ENCODE measurements around the gene IGHMBP2. TPM values are rescaled to one million over a fixed set of nuclear protein-coding genes. Genes with fewer than 3 reads are reported as not detected.

Gene IGHMBP2
- total RNA-seq, 1 donor from 2014 or later: 28.3 TPM

DNA sequence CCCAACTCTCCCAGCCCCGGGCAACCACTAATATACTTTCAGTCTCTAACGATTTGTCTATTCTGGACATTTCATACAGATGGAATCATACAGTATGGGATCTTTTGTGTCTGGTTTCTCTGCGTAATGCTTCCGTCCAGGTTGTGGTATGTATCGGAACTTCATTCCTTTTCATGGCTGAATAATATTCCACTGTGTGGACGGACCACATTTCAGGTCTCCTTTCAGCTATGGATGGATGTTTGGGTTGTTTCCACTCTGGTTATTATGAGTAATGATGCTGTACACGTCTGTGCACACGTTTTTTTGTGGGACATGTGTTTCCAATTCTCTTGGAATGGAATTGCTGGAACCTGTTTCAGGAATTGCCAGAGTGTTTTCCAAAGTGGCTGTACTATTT, 44.6 kb upstream of the IGHMBP2 start:
- H3K4me1 Mint-ChIP-seq: peaks cover 17% of the 10 kb centered on the region
- H3K4me3 Mint-ChIP-seq: no peak overlapping the region
- peaks cover 7% of the 10 kb centered on the region for H3K27me3 Mint-ChIP-seq (ENCODE audit: low read depth)
- no peak overlapping the region for H3K27ac Mint-ChIP-seq
- no peak for DNase-seq (ENCODE audit: low spot score in 2 of 2, unreplicated experiment in 2 of 2)
- TF ChIP-seq, protein P1, sequence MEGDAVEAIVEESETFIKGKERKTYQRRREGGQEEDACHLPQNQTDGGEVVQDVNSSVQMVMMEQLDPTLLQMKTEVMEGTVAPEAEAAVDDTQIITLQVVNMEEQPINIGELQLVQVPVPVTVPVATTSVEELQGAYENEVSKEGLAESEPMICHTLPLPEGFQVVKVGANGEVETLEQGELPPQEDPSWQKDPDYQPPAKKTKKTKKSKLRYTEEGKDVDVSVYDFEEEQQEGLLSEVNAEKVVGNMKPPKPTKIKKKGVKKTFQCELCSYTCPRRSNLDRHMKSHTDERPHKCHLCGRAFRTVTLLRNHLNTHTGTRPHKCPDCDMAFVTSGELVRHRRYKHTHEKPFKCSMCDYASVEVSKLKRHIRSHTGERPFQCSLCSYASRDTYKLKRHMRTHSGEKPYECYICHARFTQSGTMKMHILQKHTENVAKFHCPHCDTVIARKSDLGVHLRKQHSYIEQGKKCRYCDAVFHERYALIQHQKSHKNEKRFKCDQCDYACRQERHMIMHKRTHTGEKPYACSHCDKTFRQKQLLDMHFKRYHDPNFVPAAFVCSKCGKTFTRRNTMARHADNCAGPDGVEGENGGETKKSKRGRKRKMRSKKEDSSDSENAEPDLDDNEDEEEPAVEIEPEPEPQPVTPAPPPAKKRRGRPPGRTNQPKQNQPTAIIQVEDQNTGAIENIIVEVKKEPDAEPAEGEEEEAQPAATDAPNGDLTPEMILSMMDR (IDR thresholded peaks at IDR 0.05; ENCODE audit: unreplicated experiment): no peak
- peaks cover 11% of the 10 kb centered on the region for H3K9me3 Mint-ChIP-seq
- peaks cover 10% of the 10 kb centered on the region for H3K36me3 Mint-ChIP-seq

DNA sequence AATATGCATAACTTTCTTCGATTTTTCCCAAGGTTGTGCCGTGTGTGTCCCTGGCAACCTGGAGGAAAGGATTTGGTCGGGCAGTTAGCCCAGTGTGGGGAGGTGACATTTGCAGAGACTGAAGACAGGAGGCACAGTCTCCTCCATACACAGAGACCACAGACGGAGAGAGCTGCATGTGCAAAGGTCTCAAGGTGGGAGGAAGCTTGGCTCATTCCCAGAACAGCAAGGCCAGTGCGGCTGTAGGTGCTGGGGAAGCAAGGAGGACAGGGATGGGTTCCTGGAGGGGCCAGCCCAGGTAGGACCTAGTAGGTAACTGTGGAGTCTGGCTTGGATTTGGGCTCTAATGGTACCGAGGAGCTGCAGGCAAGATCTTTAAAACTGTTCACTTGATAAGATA, 41.3 kb upstream of the IGHMBP2 start:
- H3K4me1 Mint-ChIP-seq: peaks cover 3% of the 10 kb centered on the region
- H3K36me3 Mint-ChIP-seq: peaks cover 10% of the 10 kb centered on the region

DNA sequence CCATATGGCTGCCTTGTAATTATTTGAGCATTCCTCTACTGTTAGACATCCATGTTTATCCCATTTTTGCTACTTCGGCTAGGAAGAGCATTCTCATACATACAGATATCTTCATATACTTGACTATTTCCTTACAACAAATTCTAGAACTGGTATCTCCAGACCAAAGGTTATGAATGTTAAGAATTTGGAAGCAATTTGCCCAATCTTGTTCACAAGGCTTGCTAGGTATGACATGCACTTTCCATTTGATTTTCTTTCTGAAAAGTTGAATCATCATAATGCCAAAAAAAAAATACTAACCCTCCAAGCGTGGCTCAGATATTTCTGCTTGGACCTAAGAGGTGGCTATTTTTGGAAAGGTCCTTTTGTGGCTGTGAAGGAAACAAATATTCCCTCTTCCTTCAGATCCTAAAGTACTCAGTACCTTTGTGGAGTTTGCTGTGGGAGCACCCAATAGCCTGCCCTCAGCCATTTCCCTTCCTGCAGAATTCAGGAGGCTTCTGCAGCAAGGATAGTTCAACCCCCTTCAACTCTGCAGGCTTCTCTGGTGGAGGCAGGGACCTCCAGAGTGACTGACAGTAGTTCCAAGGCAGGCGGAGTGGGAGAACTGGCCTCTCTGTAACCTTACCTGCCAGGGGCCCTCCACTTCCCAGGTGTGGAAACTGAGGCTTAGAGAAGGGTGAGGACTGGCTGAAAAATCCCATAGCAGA, 40.0 kb upstream of the IGHMBP2 start:
- TF ChIP-seq, protein P1 (IDR thresholded peaks at IDR 0.05; ENCODE audit: unreplicated experiment): no peak
- Mint-ChIP-seq H3K36me3 (peaks cover 10% of the 10 kb centered on the region), H3K27me3 (ENCODE audit: low read depth) (peaks cover 3% of the 10 kb centered on the region), H3K4me1 (peaks cover 2% of the 10 kb centered on the region), H3K27ac (no peak overlapping the region), H3K4me3 (no peak overlapping the region), H3K9me3 (peaks cover 11% of the 10 kb centered on the region)
- no peak for DNase-seq (ENCODE audit: low spot score in 2 of 2, unreplicated experiment in 2 of 2)

More for the DNA sequence above, 41.3 kb upstream of the IGHMBP2 start:
- TF ChIP-seq, protein P1 (IDR thresholded peaks at IDR 0.05; ENCODE audit: unreplicated experiment): no peak
- no peak overlapping the region for H3K4me3 Mint-ChIP-seq
- DNase-seq (ENCODE audit: low spot score in 2 of 2, unreplicated experiment in 2 of 2): no peak
- H3K27me3 Mint-ChIP-seq (ENCODE audit: low read depth): no peaks in the 10 kb centered on the region
- H3K27ac Mint-ChIP-seq: no peak overlapping the region
- H3K9me3 Mint-ChIP-seq: peaks cover 11% of the 10 kb centered on the region

DNA sequence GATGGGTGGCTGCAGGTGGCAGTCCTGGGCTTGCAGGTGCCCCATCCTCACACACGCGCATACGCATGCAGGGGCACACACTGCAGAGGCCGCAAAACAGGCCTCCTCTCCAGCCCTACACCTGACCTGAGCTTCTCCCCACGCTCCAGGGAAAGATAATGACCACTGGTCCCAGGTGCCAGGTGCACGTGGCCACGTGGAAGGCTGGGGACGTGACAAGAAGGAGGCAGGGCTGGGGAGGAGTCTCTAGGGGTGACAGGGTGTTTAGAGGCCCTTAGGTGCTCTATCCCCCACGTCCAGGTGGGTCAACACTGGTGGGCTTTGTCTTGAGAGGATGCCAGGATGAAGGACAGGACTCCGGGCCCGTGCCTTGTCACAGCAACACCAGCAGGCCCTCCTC, 38.5 kb upstream of the IGHMBP2 start:
- Mint-ChIP-seq H3K4me3 (no peak overlapping the region), H3K4me1 (peaks cover 10% of the 10 kb centered on the region), H3K27ac (no peak overlapping the region), H3K36me3 (peaks cover 10% of the 10 kb centered on the region), H3K9me3 (peaks cover 11% of the 10 kb centered on the region), H3K27me3 (ENCODE audit: low read depth) (peaks cover 4% of the 10 kb centered on the region)
- no peak for DNase-seq (ENCODE audit: low spot score in 2 of 2, unreplicated experiment in 2 of 2)
- TF ChIP-seq, protein P1 (IDR thresholded peaks at IDR 0.05; ENCODE audit: unreplicated experiment): no peak

DNA sequence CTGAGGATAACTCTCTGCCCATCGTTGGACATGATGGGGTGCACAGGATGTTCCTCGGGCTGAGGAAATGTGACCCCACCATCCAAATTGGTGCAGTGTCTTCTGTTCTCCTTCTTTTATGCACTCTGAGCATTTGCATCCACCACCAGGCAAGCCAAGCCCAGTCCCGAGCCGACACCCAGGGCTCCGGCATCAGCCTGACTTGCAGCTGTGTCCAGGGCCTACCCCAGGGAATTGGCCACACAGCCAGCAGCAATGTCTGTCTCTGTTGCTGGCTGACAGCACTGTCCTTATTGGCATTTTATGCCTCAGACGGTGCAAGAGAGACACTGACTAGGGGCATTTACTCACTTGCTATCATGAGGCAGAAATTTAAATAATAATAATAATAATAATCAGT, 36.6 kb upstream of the IGHMBP2 start:
- Mint-ChIP-seq H3K36me3 (peaks cover 10% of the 10 kb centered on the region), H3K4me3 (no peak overlapping the region), H3K4me1 (peaks cover 17% of the 10 kb centered on the region), H3K27me3 (ENCODE audit: low read depth) (peaks cover 4% of the 10 kb centered on the region), H3K27ac (no peak overlapping the region), H3K9me3 (peaks cover 11% of the 10 kb centered on the region)
- no peak for DNase-seq (ENCODE audit: low spot score in 2 of 2, unreplicated experiment in 2 of 2)
- TF ChIP-seq, protein P1 (IDR thresholded peaks at IDR 0.05; ENCODE audit: unreplicated experiment): no peak
